Liver (tissue), 9 donors: ENCODE results near the gene SLC1A3. TPM values are rescaled to one million over a fixed set of nuclear protein-coding genes. Genes with fewer than 3 reads are reported as not detected.

Source experiments
- DNase-seq: peaks from one replicate; pipeline ENCODE4 v3.0.0-alpha.2; 2017; ENCODE audit warnings: low spot score
- H3K27ac ChIP-seq, 2 donors: one replicate each; pipeline ENCODE4 v1.7.0; 2013; ENCODE audit warnings: inconsistent platforms in 2 of 2, low read length in 2 of 2, control low read depth in 1 of 2, low read depth in 1 of 2, mild to moderate bottlenecking in 1 of 2
- H3K27me3 ChIP-seq, 4 donors: one replicate each; pipeline versions ENCODE4 v1.6.1 to v1.7.0; 2013; ENCODE audit warnings: low read length in 3 of 4, inconsistent platforms in 1 of 4, mild to moderate bottlenecking in 1 of 4, moderate library complexity in 1 of 4; ENCODE audit not compliant: control insufficient read depth in 4 of 4, insufficient read depth in 4 of 4
- H3K36me3 ChIP-seq, 4 donors: one replicate each; pipeline versions ENCODE4 v1.6.1 to v1.7.0; 2013; ENCODE audit warnings: low read length in 3 of 4, mild to moderate bottlenecking in 3 of 4, low read depth in 1 of 4, moderate library complexity in 1 of 4; ENCODE audit not compliant: control insufficient read depth in 4 of 4, insufficient read depth in 3 of 4
- H3K4me1 ChIP-seq, 4 donors: one replicate each; pipeline versions ENCODE4 v1.6.1 to v1.7.0; 2013; ENCODE audit warnings: low read length in 3 of 4, mild to moderate bottlenecking in 3 of 4, moderate library complexity in 1 of 4; ENCODE audit not compliant: control insufficient read depth in 4 of 4, insufficient read depth in 4 of 4
- H3K4me3 ChIP-seq, 3 donors: one replicate each; pipeline versions ENCODE4 v1.6.1 to v1.7.0; 2013; ENCODE audit warnings: low read length in 3 of 3, control low read depth in 1 of 3, low read depth in 1 of 3, mild to moderate bottlenecking in 1 of 3
- H3K9ac ChIP-seq, 2 donors: one replicate each; pipeline ENCODE4 v1.7.0; 2013; ENCODE audit warnings: low read length in 2 of 2, mild to moderate bottlenecking in 2 of 2, moderate library complexity in 2 of 2, control low read depth in 1 of 2, low read depth in 1 of 2
- H3K9me3 ChIP-seq, 4 donors: one replicate each; pipeline versions ENCODE4 v1.6.1 to v1.7.0; 2013; ENCODE audit warnings: low read length in 3 of 4; ENCODE audit not compliant: control insufficient read depth in 4 of 4
- ATF3 ChIP-seq: IDR thresholded peaks from 2 replicates; pipeline ENCODE4 v1.6.1; 2016; ENCODE audit warnings: antibody characterized with exemption
- EGR1 ChIP-seq, 2 donors: IDR thresholded peaks; 2 replicates each; pipeline ENCODE4 v1.6.1; 2016 to 2018; ENCODE audit warnings: antibody characterized with exemption in 2 of 2, low read depth in 2 of 2
- FOXA1 ChIP-seq: IDR thresholded peaks from 2 replicates; pipeline ENCODE4 v1.6.1; 2016; ENCODE audit warnings: antibody characterized with exemption
- FOXA2 ChIP-seq: IDR thresholded peaks from 2 replicates; pipeline ENCODE4 v1.6.1; 2016; ENCODE audit warnings: antibody characterized with exemption
- GABPA ChIP-seq, 2 donors: IDR thresholded peaks in 1 of 2; conservative IDR thresholded peaks in 1 of 2; 2 replicates each; pipeline ENCODE4 v1.6.1; 2016; ENCODE audit warnings: antibody characterized with exemption in 2 of 2, mild to moderate bottlenecking in 1 of 2, moderate library complexity in 1 of 2
- HNF4A ChIP-seq, 2 donors: conservative IDR thresholded peaks; 2 replicates each; pipeline ENCODE4 v1.6.1; 2016; ENCODE audit warnings: antibody characterized with exemption in 2 of 2, mild to moderate bottlenecking in 2 of 2
- HNF4G ChIP-seq: IDR thresholded peaks from 2 replicates; pipeline ENCODE4 v1.6.1; 2016; ENCODE audit warnings: antibody characterized with exemption
- JUND ChIP-seq, 2 donors: IDR thresholded peaks; 2 replicates each; pipeline ENCODE4 v1.6.1; 2016; ENCODE audit warnings: antibody characterized with exemption in 2 of 2
- NR2F2 ChIP-seq: IDR thresholded peaks from 2 replicates; pipeline ENCODE4 v1.6.1; 2016; ENCODE audit warnings: antibody characterized with exemption
- RAD21 ChIP-seq, 2 donors: IDR thresholded peaks; 2 replicates each; pipeline ENCODE4 v1.6.1; 2016; ENCODE audit warnings: antibody characterized with exemption in 2 of 2, mild to moderate bottlenecking in 2 of 2
- REST ChIP-seq: IDR thresholded peaks from 2 replicates; pipeline ENCODE4 v1.6.1; 2016; ENCODE audit warnings: antibody characterized with exemption, mild to moderate bottlenecking
- RXRA ChIP-seq, 2 donors: IDR thresholded peaks; 2 replicates each; pipeline ENCODE4 v1.6.1; 2017 to 2018; ENCODE audit warnings: antibody characterized with exemption in 2 of 2, mild to moderate bottlenecking in 1 of 2
- SP1 ChIP-seq: IDR thresholded peaks from 2 replicates; pipeline ENCODE4 v1.6.1; 2018; ENCODE audit warnings: antibody characterized with exemption, mild to moderate bottlenecking
- TAF1 ChIP-seq: conservative IDR thresholded peaks from 2 replicates; pipeline ENCODE4 v1.6.1; 2016; ENCODE audit warnings: antibody characterized with exemption, mild to moderate bottlenecking
- YY1 ChIP-seq: IDR thresholded peaks from 2 replicates; pipeline ENCODE4 v1.6.1; 2016; ENCODE audit warnings: antibody characterized with exemption, mild to moderate bottlenecking
- WGBS: extraction: QIAGEN DNeasy Blood & Tissue Kit; methylation state at CpG from one replicate; pipeline ENCODE4 v1.1.7; 2013; 5-methylcytosine and 5-hydroxymethylcytosine counted together
- polyA plus RNA-seq, 2 donors: library from polyadenylated mRNA; stranded (reverse) in 1 of 2; unstranded in 1 of 2; fragments of 200-250 nt in 1 of 2; fragments of >200 nt in 1 of 2; fragmentation: Nextera tagmentation in 1 of 2; extraction: Ambion mirVana in 1 of 2; gene quantifications; one replicate each; pipeline versions ENCODE4 v1.2.1 to v1.2.3, GENCODE V29; 2013 to 2015
- total RNA-seq, 2 donors: library from RNA; depleted of rRNA; stranded (reverse); fragments of >200 nt; gene quantifications; one replicate each; pipeline ENCODE4 v1.2.3, GENCODE V29; 2014
- TF ChIP-seq, protein P1 (sequence below): fragments of 150-350 bp; IDR thresholded peaks from 2 replicates; pipeline ENCODE4 v1.5.1; 2017; ENCODE audit warnings: improper control_type of control experiment, low read depth, low read length; ENCODE audit not compliant: missing input control
- TF ChIP-seq, protein P2 (sequence below): IDR thresholded peaks from 2 replicates; pipeline ENCODE4 v1.6.1; 2016; ENCODE audit warnings: antibody characterized with exemption
- donor health status: healthy.
- donor health status: healthy.
- donor health status: healthy.
- donor health status: healthy.
- donor health status: healthy.

SLC1A3 gene
- total and polyA plus RNA-seq, 4 donors: 1.8 to 8.8 (median 2.8) TPM

GRCh38 chr5:36719282-36719681, 112.9 kb downstream of the SLC1A3 start:
- WGBS: 59% methylated on average over 2 of the region's 2 CpGs
- Histone ChIP-seq H3K4me1 (no peaks in the 10 kb centered on the region), H3K9me3 (no peaks in the 10 kb centered on the region), H3K9ac (no peak overlapping the region), H3K27ac (no peak overlapping the region), H3K4me3 (no peak overlapping the region), H3K36me3 (no peaks in the 10 kb centered on the region), H3K27me3 (no peaks in the 10 kb centered on the region)
- no peak for DNase-seq
- TF ChIP-seq, protein P1, sequence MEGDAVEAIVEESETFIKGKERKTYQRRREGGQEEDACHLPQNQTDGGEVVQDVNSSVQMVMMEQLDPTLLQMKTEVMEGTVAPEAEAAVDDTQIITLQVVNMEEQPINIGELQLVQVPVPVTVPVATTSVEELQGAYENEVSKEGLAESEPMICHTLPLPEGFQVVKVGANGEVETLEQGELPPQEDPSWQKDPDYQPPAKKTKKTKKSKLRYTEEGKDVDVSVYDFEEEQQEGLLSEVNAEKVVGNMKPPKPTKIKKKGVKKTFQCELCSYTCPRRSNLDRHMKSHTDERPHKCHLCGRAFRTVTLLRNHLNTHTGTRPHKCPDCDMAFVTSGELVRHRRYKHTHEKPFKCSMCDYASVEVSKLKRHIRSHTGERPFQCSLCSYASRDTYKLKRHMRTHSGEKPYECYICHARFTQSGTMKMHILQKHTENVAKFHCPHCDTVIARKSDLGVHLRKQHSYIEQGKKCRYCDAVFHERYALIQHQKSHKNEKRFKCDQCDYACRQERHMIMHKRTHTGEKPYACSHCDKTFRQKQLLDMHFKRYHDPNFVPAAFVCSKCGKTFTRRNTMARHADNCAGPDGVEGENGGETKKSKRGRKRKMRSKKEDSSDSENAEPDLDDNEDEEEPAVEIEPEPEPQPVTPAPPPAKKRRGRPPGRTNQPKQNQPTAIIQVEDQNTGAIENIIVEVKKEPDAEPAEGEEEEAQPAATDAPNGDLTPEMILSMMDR: no peak
- TF ChIP-seq EGR1 (IDR thresholded peaks at IDR 0.05; ENCODE audit: low read depth in 2 of 2) (no peak), FOXA2 (peak; percentile 39), SP1 (no peak), HNF4A (conservative IDR thresholded peaks at IDR 0.05) (no peak), RAD21 (IDR thresholded peaks at IDR 0.05) (no peak), TAF1 (no peak), ATF3 (peak; percentile 48), YY1 (no peak), GABPA (IDR thresholded peaks at IDR 0.05 in 1 of 2, conservative IDR thresholded peaks at IDR 0.05 in 1 of 2) (no peak), NR2F2 (no peak)
- TF ChIP-seq, protein P2, sequence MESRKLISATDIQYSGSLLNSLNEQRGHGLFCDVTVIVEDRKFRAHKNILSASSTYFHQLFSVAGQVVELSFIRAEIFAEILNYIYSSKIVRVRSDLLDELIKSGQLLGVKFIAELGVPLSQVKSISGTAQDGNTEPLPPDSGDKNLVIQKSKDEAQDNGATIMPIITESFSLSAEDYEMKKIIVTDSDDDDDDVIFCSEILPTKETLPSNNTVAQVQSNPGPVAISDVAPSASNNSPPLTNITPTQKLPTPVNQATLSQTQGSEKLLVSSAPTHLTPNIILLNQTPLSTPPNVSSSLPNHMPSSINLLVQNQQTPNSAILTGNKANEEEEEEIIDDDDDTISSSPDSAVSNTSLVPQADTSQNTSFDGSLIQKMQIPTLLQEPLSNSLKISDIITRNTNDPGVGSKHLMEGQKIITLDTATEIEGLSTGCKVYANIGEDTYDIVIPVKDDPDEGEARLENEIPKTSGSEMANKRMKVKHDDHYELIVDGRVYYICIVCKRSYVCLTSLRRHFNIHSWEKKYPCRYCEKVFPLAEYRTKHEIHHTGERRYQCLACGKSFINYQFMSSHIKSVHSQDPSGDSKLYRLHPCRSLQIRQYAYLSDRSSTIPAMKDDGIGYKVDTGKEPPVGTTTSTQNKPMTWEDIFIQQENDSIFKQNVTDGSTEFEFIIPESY: no peak

GRCh38 chr5:36720688-36721087, 114.3 kb downstream of the SLC1A3 start:
- WGBS: 90% methylated on average over 4 of the region's 4 CpGs
- no peak for TF ChIP-seq EGR1 (IDR thresholded peaks at IDR 0.05; ENCODE audit: low read depth in 2 of 2)
- TF ChIP-seq, protein P2: no peak
- TF ChIP-seq NR2F2: no peak
- no peak for TF ChIP-seq JUND (IDR thresholded peaks at IDR 0.05)
- TF ChIP-seq RAD21 (IDR thresholded peaks at IDR 0.05): no peak
- TF ChIP-seq GABPA (IDR thresholded peaks at IDR 0.05 in 1 of 2, conservative IDR thresholded peaks at IDR 0.05 in 1 of 2): no peak
- no peak for TF ChIP-seq FOXA1
- no peak for TF ChIP-seq RXRA (IDR thresholded peaks at IDR 0.05)
- TF ChIP-seq TAF1: no peak
- TF ChIP-seq FOXA2: no peak
- no peak for TF ChIP-seq HNF4G
- TF ChIP-seq REST: no peak
- no peak for TF ChIP-seq YY1
- no peak for TF ChIP-seq HNF4A (conservative IDR thresholded peaks at IDR 0.05)
- TF ChIP-seq ATF3: no peak
- no peak for TF ChIP-seq SP1
- H3K27ac ChIP-seq: no peak overlapping the region

More at GRCh38 chr5:36720688-36721087, 114.3 kb downstream of the SLC1A3 start:
- no peaks in the 10 kb centered on the region for H3K9me3 ChIP-seq
- no peak overlapping the region for H3K9ac ChIP-seq
- H3K4me3 ChIP-seq: no peak overlapping the region
- H3K4me1 ChIP-seq: no peaks in the 10 kb centered on the region
- no peaks in the 10 kb centered on the region for H3K36me3 ChIP-seq
- no peaks in the 10 kb centered on the region for H3K27me3 ChIP-seq
- no peak for DNase-seq
